Islet precursor cell (in vitro differentiated cells): ENCODE data around the gene AKR1C8.

Source experiments
- DNase-seq: peaks from one replicate; pipeline ENCODE4 v3.0.0-alpha.2; 2018

Gene AKR1C8

DNA sequence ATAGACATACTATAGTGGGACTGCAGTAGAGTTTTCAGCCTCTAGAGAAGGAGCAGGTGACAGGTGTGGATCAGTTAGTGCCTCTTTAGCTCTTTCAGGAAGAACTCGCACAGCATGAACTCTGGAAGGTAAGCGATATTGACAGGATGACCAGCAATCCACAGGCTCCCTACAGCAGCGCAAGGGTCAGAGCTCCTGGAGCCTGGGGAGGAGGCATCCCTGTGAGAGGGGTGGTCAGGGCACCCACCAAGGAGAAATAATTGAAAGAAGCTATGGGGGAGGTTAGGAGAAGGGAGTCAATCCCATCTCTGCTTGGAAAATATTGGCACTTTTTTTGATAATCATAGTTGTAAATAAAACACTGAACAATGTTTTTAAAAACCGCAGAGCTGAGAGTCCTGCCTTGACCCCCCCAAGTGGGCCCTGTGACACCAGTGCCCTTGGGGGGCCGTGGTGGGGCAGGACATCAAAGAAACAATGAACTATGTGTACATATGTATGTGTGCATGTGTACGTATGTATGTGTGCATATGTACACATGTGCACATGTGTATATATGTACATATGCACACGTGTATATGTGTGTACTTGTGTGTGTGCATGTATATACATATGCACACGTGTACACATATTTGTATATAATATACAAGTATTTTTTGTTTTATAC, 77.0 kb downstream of the AKR1C8 start:
- DNase-seq, result no peak

DNA sequence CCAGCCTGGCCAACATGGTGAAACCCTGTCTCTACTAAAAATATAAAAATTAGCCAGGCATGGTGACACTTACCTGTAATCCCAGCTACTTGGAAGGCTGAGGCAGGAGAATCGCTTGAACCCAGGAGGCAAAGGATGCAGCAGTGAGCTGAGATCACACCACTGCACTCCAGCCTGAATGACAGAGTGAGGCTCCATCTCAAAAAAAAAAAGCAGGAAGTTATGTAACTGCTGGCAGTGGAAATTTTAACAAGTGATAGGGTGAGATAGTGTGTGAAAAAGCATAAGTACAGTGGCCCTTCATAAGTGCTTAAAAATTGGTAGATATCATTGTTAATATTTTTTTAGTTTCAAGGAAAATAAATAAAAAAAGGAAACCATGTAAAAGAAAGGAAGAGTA, 78.4 kb downstream of the AKR1C8 start:
- no peak for DNase-seq

DNA sequence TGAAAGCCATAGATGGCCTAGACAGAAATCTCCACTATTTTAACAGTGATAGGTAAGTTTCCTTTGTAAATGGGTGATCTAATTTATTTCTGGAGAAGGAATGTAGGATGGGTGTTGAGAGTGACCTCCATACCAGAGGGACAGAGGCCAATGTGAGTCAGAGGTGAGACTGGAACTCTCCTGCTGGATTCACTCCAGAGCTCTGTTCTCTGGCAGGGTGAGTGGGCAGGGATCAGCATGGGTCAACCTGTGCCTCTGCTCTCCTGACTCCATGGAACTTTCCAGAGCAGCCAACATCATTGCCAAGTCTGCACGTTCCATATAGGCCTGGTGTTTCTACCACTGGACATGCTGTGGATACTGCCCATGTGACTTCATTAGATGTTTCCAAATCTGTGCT, 79.3 kb downstream of the AKR1C8 start:
- DNase-seq, result no peak
